Erythroblast (primary cell): ENCODE results near the gene FEM1A.
"Not testable (repeated sequence)": the region's sequence is repeated elsewhere in the genome, so short reads cannot be mapped to it uniquely, and the experiment has no call there.

ENCODE experiments used
- GATA1 ChIP-seq: IDR thresholded peaks from 2 replicates; pipeline ENCODE4 v1.6.1; 2011; ENCODE audit warnings: low read depth, mild to moderate bottlenecking, control low read depth, low read length, moderate library complexity
- POLR2A ChIP-seq: IDR thresholded peaks from 2 replicates; pipeline ENCODE4 v1.6.1; 2011; ENCODE audit warnings: mild to moderate bottlenecking, low read length

DNA sequence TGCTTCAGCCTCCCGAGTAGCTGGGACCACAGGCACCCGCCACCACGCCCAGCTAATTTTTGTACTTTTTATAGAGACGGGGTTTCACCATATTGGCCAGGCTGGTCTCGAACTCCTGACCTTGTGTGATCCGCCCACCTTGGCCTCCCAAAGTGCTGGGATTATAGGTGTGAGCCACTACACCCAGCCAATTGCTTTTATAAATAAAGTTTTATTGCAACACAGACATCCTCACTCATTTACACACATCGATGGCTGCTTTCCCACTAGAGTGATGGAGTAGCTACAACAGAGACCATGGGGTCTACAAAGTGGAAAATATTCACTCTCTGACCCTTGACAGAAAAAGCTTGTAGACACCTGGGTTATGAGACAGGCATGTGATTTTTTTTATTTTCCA is 30.8 kb downstream of the FEM1A start:
- not testable (repeated sequence) for TF ChIP-seq POLR2A, GATA1
